HG03521 (cell line): ENCODE data around the gene TMEM270.
"Not testable (repeated sequence)": the region's sequence is repeated elsewhere in the genome, so short reads cannot be mapped to it uniquely, and the experiment has no call there.

ENCODE experiments used
- ATAC-seq: cut with Tn5 transposase; IDR thresholded peaks from one replicate; pipeline ENCODE4 v1.9.1; 2021; ENCODE audit warnings: mild to moderate bottlenecking, moderate library complexity; ENCODE audit not compliant: unreplicated experiment

TMEM270 gene

GRCh38 chr7:73860859-73861258 lies at the start of gene TMEM270:
TMEM270 (plus strand) TSS chr7:73861159; CDS start chr7:73861195, 36 bp downstream.
- ATAC-seq: no peak

- ATAC-seq: no peak
These were observed 49.2 kb upstream of the TMEM270 start for GRCh38 chr7:73811760-73812168.

GRCh38 chr7:73812996-73813395 lies 48.0 kb upstream of the TMEM270 start:
- no peak for ATAC-seq

- no peak for ATAC-seq
These were observed 45.5 kb upstream of the TMEM270 start for GRCh38 chr7:73815436-73815835.

GRCh38 chr7:73817121-73817520 lies 43.8 kb upstream of the TMEM270 start:
- ATAC-seq: no peak

GRCh38 chr7:73820013-73820412 lies 40.9 kb upstream of the TMEM270 start:
- no peak for ATAC-seq

- not testable (repeated sequence) for ATAC-seq
These were observed 39.2 kb upstream of the TMEM270 start for GRCh38 chr7:73821597-73822285.

GRCh38 chr7:73822319-73823173 lies 38.4 kb upstream of the TMEM270 start:
- no peak for ATAC-seq

GRCh38 chr7:73823257-73823656 lies 37.7 kb upstream of the TMEM270 start:
- ATAC-seq: no peak

GRCh38 chr7:73823873-73824592 lies 36.9 kb upstream of the TMEM270 start:
- no peak for ATAC-seq

- no peak for ATAC-seq
These were observed 36.0 kb upstream of the TMEM270 start for GRCh38 chr7:73824986-73825385.

GRCh38 chr7:73827567-73828106 lies 33.3 kb upstream of the TMEM270 start:
- no peak for ATAC-seq

GRCh38 chr7:73828107-73828803 lies 32.7 kb upstream of the TMEM270 start:
- ATAC-seq: no peak

GRCh38 chr7:73828972-73829371 lies 32.0 kb upstream of the TMEM270 start:
- ATAC-seq: no peak

- no peak for ATAC-seq
These were observed 31.5 kb upstream of the TMEM270 start for GRCh38 chr7:73829505-73829904.

GRCh38 chr7:73829921-73830680 lies 30.9 kb upstream of the TMEM270 start:
- ATAC-seq: no peak

- no peak for ATAC-seq
These were observed 30.0 kb upstream of the TMEM270 start, which contains the start of gene CLDN4 for GRCh38 chr7:73830681-73831583. CLDN4 (plus strand) TSS chr7:73830996; CDS start chr7:73831202, 206 bp downstream.

- ATAC-seq: no peak
These were observed 29.4 kb upstream of the TMEM270 start for GRCh38 chr7:73831584-73831833.
